HepG2 (cell line): ENCODE measurements around the gene FOXA1. TPM values are rescaled to one million over a fixed set of nuclear protein-coding genes. Genes with fewer than 3 reads are reported as not detected.

Experiments
- ATAC-seq: fragments of 200-7000 bp; cut with Tn5 transposase; 3 replicates; pipeline ENCODE4 v1.9.1; 2020; ENCODE audit warnings: mild to moderate bottlenecking, moderate library complexity
- BruUV-seq: library from RNA; stranded (reverse); fragments of 400-500 nt; replicated peaks from 2 replicates; lab custom pipeline; 2021; lab: Mats Ljungman, UMichigan
- CTCF ChIA-PET: fragments of 300-600 bp; formaldehyde crosslinking; extraction: SDS; loops from one replicate; lab custom pipeline; 2021; ENCODE audit warnings: low total read pairs, inconsistent platforms, low intra/inter-chr PET ratio; lab: Yijun Ruan, JAX
- POLR2A ChIA-PET: fragments of 350-600 bp; sonication (Branson Sonifier 250); formaldehyde crosslinking; loops from one replicate; lab custom pipeline; 2020; ENCODE audit warnings: antibody characterized with exemption, inconsistent platforms; lab: Yijun Ruan, JAX
- DNase-seq: peaks from one replicate; pipeline ENCODE4 v3.0.0-alpha.2; 2015; ENCODE audit warnings: low spot score
- FAIRE-seq: peaks from 3 replicates; lab custom pipeline; 2011; peaks lifted over from hg19 to GRCh38; lab: Jason Lieb, UNC
- H2AFZ ChIP-seq: one replicate; pipeline ENCODE4 v1.6.1; 2011; ENCODE audit warnings: low read length, inconsistent platforms
- H3K27ac ChIP-seq: fragments of 300-600 bp; 3 replicates; pipeline ENCODE4 v1.8.0; 2011; ENCODE audit warnings: mixed run types, mild to moderate bottlenecking, mixed read lengths, low read length, inconsistent platforms; ENCODE audit not compliant: insufficient read depth; ENCODE audit errors: extremely low read length
- H3K27me3 ChIP-seq, 2 experiments: fragments of 200-600 bp in 1 of 2; 2 replicates in 1 of 2; 3 replicates in 1 of 2; pipeline versions ENCODE4 v1.6.0 to v1.8.0; 2011; ENCODE audit warnings: low read length in 2 of 2, mild to moderate bottlenecking in 2 of 2, moderate library complexity in 2 of 2, inconsistent platforms in 1 of 2; ENCODE audit not compliant: insufficient read depth in 2 of 2, control insufficient read depth in 1 of 2
- H3K36me3 ChIP-seq, 2 experiments: fragments of 200-600 bp in 1 of 2; replicated peaks in 1 of 2; 2 replicates in 1 of 2; 3 replicates in 1 of 2; pipeline versions ENCODE4 v1.5.1 to v1.8.0; 2011; ENCODE audit warnings: low read length in 2 of 2, inconsistent platforms in 1 of 2; ENCODE audit not compliant: insufficient read depth in 2 of 2, control insufficient read depth in 1 of 2
- H3K4me1 ChIP-seq: 2 replicates; pipeline ENCODE4 v1.5.1; 2012; ENCODE audit warnings: low read length, inconsistent platforms; ENCODE audit not compliant: insufficient read depth
- H3K4me2 ChIP-seq: 2 replicates; pipeline ENCODE4 v1.6.0; 2011; ENCODE audit warnings: low read depth, low read length, inconsistent platforms
- H3K4me3 ChIP-seq, 3 experiments: fragments of 200-600 bp in 1 of 3; sonication (generic), shearing (Covaris generic) in 1 of 3; replicated peaks in 1 of 3; 2 replicates each; pipeline ENCODE4 v1.5.1; 2011 to 2016; ENCODE audit warnings: low read length in 3 of 3, inconsistent platforms in 2 of 3, low read depth in 2 of 3, mild to moderate bottlenecking in 2 of 3, control low read depth in 1 of 3, mixed read lengths in 1 of 3; ENCODE audit not compliant: insufficient read depth in 1 of 3
- H3K79me2 ChIP-seq: one replicate; pipeline ENCODE4 v1.6.1; 2011; ENCODE audit warnings: low read length, inconsistent platforms; ENCODE audit not compliant: insufficient read depth
- H3K9ac ChIP-seq: 2 replicates; pipeline ENCODE4 v1.6.0; 2011; ENCODE audit warnings: mild to moderate bottlenecking, low read depth, low read length, inconsistent platforms; ENCODE audit not compliant: insufficient read depth
- H3K9me3 ChIP-seq: 2 replicates; pipeline ENCODE4 v1.5.1; 2012; ENCODE audit warnings: mild to moderate bottlenecking, low read length
- H4K20me1 ChIP-seq: 2 replicates; pipeline ENCODE4 v1.6.0; 2011; ENCODE audit warnings: inconsistent platforms, mild to moderate bottlenecking, low read length, moderate library complexity; ENCODE audit not compliant: insufficient read depth
- ATRX ChIP-seq: sonication (generic); formaldehyde crosslinking; IDR thresholded peaks from 2 replicates; pipeline ENCODE4 v1.4.0; 2020; ENCODE audit warnings: missing genetic modification reagents, borderline replicate concordance
- CBFB ChIP-seq: sonication (generic); formaldehyde crosslinking; IDR thresholded peaks from 2 replicates; pipeline ENCODE4 v1.4.0; 2020; ENCODE audit warnings: missing genetic modification reagents
- DNMT3B ChIP-seq: conservative IDR thresholded peaks from 2 replicates; pipeline ENCODE4 v1.6.1; 2016; ENCODE audit warnings: missing biosample characterization, control low read depth
- ZFX ChIP-seq: sonication (generic); formaldehyde crosslinking; IDR thresholded peaks from 2 replicates; pipeline ENCODE4 v1.4.0; 2020; ENCODE audit warnings: mild to moderate bottlenecking, low read depth, missing genetic modification reagents, moderate library complexity
- ZNF234 ChIP-seq: sonication (generic); formaldehyde crosslinking; conservative IDR thresholded peaks from 2 replicates; pipeline ENCODE4 v1.5.1; 2020; ENCODE audit warnings: mild to moderate bottlenecking, missing genetic modification reagents
- ZNF543 ChIP-seq: sonication (generic); formaldehyde crosslinking; IDR thresholded peaks from 2 replicates; pipeline ENCODE4 v1.4.0; 2020; ENCODE audit warnings: mild to moderate bottlenecking, missing genetic modification reagents
- ZNF598 ChIP-seq: sonication (generic); formaldehyde crosslinking; IDR thresholded peaks from 2 replicates; pipeline ENCODE4 v1.5.1; 2020; ENCODE audit warnings: mild to moderate bottlenecking, missing genetic modification reagents, borderline replicate concordance
- in situ Hi-C: cut with HindIII; loops from 2 replicates; pipeline ENCODE4 v1.10.0; 2017; ENCODE audit warnings: low pct_unique_long_range_greater_than_20kb; ENCODE audit not compliant: extremely low pct_ligation_motif_present
- intact Hi-C: fragments of 100-400 bp; cut with micrococcal nuclease; formaldehyde crosslinking; loops from one replicate; pipeline ENCODE4 v1.10.0; 2022; ENCODE audit not compliant: unreplicated experiment
- polyA plus RNA-seq, 8 experiments: library from polyadenylated mRNA; depleted of rRNA in 3 of 8; stranded (reverse) in 7 of 8; unstranded in 1 of 8; fragments of >200 nt; fragmentation: Illumina TruSeq in 4 of 8; extraction: Trizol in 4 of 8; gene quantifications; 2 replicates each; pipeline versions ENCODE4 v1.2.1 to v1.2.3, GENCODE V29; 2011 to 2016; ENCODE audit warnings: low read depth in 4 of 8, missing spikeins in 1 of 8, mixed read lengths in 1 of 8; ENCODE audit not compliant: insufficient read depth in 1 of 8
- total RNA-seq, 5 experiments: library from RNA; depleted of rRNA; stranded (reverse); fragments of >200 nt; fragmentation: Illumina TruSeq; extraction: Trizol; gene quantifications; 2 replicates each; pipeline ENCODE4 v1.2.3, GENCODE V29; 2016; ENCODE audit warnings: low read depth in 1 of 5
- TF ChIP-seq, protein P1 (sequence below): sonication (generic); formaldehyde crosslinking; conservative IDR thresholded peaks from 2 replicates; pipeline ENCODE4 v1.4.0; 2020; ENCODE audit warnings: mild to moderate bottlenecking, missing genetic modification reagents, moderate library complexity
- TF ChIP-seq, protein P2 (sequence below): sonication (generic); formaldehyde crosslinking; IDR thresholded peaks from 2 replicates; pipeline ENCODE4 v1.8.0; 2022; ENCODE audit warnings: missing genetic modification reagents, low read depth, mild to moderate bottlenecking, borderline replicate concordance
- TF ChIP-seq, protein P3 (sequence below): sonication (generic); formaldehyde crosslinking; IDR thresholded peaks from 2 replicates; pipeline ENCODE4 v1.5.0; 2020; ENCODE audit warnings: missing genetic modification reagents, mild to moderate bottlenecking, borderline replicate concordance
- TF ChIP-seq, protein P4 (sequence below): IDR thresholded peaks from 2 replicates; pipeline ENCODE4 v1.6.1; 2016; ENCODE audit warnings: low read depth, missing genetic modification reagents, missing compliant biosample characterization

The FOXA1 gene
- total and polyA plus RNA-seq, 2 of the 13 experiments (the other 11 are each of a cell fraction or from before 2014, with no cell fraction given), result 43.4 to 58.6 TPM

DNA sequence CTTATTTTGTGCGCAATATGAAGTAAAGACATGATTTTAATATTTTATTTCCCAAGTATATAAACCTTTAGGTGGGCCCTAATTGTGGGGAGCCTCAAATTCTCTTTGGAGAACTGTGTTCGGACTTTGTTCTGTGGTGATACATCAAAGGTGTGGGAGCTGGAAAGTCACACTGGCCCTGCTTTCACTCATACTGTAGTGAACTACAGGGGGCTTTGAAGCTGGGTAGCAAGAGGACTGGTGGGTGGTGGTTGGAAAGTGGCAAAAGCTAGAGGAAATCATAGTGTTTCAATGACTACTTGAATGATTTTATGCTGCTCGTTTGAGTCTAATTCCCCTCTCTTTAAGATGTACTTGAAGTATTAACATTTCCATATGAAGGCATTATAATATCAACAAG, 13.6 kb upstream of the FOXA1 start (continued):
- TF ChIP-seq, protein P1, sequence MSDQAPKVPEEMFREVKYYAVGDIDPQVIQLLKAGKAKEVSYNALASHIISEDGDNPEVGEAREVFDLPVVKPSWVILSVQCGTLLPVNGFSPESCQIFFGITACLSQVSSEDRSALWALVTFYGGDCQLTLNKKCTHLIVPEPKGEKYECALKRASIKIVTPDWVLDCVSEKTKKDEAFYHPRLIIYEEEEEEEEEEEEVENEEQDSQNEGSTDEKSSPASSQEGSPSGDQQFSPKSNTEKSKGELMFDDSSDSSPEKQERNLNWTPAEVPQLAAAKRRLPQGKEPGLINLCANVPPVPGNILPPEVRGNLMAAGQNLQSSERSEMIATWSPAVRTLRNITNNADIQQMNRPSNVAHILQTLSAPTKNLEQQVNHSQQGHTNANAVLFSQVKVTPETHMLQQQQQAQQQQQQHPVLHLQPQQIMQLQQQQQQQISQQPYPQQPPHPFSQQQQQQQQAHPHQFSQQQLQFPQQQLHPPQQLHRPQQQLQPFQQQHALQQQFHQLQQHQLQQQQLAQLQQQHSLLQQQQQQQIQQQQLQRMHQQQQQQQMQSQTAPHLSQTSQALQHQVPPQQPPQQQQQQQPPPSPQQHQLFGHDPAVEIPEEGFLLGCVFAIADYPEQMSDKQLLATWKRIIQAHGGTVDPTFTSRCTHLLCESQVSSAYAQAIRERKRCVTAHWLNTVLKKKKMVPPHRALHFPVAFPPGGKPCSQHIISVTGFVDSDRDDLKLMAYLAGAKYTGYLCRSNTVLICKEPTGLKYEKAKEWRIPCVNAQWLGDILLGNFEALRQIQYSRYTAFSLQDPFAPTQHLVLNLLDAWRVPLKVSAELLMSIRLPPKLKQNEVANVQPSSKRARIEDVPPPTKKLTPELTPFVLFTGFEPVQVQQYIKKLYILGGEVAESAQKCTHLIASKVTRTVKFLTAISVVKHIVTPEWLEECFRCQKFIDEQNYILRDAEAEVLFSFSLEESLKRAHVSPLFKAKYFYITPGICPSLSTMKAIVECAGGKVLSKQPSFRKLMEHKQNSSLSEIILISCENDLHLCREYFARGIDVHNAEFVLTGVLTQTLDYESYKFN, result 0 out of 2 replicates have a peak, but pooled peaks have one; percentile 38
- TF ChIP-seq ATRX (CRISPR knock-in tag) (no peak), CBFB (CRISPR knock-in tag) (no peak)
- TF ChIP-seq, all 625 proteins: peak for 14

DNA sequence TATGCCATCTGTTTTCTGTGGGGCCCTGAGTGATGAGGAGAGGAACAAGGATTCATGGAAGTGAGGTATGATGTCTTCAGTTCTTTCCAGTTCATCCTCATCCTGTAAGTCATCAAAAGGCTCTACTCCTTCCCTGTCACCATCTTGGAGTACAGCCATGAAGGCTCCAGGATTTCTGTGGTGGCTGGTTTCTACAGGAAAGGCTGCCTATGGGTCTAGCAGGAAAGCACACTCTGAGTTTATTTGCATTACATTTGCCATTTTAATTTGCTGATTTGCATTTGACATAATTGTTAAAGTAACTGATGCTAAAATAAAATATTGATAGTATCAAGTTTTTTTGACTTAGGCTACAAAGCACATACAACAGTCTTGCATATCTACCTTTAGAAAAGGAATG, 11.6 kb upstream of the FOXA1 start:
- in situ Hi-C loops (no loop called here), intact Hi-C loops (loop anchor here (5.0 kb wide), 1 partner anchor 91 kb away; no protein-coding TSS in a partner anchor)
- Histone ChIP-seq H3K27me3 (no peaks in the 10 kb centered on the region), H3K4me3 (no peak overlapping the region), H4K20me1 (no peaks in the 10 kb centered on the region), H3K4me1 (peaks cover 47% of the 10 kb centered on the region), H2AFZ (no peak overlapping the region), H3K9ac (no peak overlapping the region), H3K79me2 (peaks cover 5% of the 10 kb centered on the region), H3K9me3 (no peaks in the 10 kb centered on the region), H3K4me2 (no peak overlapping the region), H3K27ac (no peak overlapping the region), H3K36me3 (peaks cover 3 to 4% of the 10 kb centered on the region in 2 experiments; a peak in 3 of 5 replicates)
- ChIA-PET CTCF (no interaction called here), POLR2A (interaction anchor here (2.1 kb wide), 1 partner anchor 11 kb away, joined by 8 read pairs; the partner anchor contains the start of genes FOXA1 and TTC6)
- DNase-seq, result no peak
- no peak for ATAC-seq
- no peak for FAIRE-seq
- BruUV-seq, result no TSS peak
- TF ChIP-seq ZNF598 (CRISPR knock-in tag) (no peak), ZNF234 (no peak), DNMT3B (CRISPR knock-in tag) (no peak), ZNF543 (no peak), ZFX (CRISPR knock-in tag) (no peak)
- TF ChIP-seq, protein P2, sequence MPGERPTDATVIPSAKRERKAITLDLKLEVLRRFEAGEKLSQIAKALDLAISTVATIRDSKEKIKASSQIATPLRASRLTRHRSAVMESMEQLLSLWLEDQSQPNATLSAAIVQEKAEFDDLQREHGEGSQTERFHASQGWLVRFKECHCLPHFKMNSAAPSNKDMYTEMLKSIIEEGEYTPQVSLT, result no peak
- TF ChIP-seq, protein P3, sequence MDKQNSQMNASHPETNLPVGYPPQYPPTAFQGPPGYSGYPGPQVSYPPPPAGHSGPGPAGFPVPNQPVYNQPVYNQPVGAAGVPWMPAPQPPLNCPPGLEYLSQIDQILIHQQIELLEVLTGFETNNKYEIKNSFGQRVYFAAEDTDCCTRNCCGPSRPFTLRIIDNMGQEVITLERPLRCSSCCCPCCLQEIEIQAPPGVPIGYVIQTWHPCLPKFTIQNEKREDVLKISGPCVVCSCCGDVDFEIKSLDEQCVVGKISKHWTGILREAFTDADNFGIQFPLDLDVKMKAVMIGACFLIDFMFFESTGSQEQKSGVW (CRISPR knock-in tag), result no peak
- TF ChIP-seq, protein P4, sequence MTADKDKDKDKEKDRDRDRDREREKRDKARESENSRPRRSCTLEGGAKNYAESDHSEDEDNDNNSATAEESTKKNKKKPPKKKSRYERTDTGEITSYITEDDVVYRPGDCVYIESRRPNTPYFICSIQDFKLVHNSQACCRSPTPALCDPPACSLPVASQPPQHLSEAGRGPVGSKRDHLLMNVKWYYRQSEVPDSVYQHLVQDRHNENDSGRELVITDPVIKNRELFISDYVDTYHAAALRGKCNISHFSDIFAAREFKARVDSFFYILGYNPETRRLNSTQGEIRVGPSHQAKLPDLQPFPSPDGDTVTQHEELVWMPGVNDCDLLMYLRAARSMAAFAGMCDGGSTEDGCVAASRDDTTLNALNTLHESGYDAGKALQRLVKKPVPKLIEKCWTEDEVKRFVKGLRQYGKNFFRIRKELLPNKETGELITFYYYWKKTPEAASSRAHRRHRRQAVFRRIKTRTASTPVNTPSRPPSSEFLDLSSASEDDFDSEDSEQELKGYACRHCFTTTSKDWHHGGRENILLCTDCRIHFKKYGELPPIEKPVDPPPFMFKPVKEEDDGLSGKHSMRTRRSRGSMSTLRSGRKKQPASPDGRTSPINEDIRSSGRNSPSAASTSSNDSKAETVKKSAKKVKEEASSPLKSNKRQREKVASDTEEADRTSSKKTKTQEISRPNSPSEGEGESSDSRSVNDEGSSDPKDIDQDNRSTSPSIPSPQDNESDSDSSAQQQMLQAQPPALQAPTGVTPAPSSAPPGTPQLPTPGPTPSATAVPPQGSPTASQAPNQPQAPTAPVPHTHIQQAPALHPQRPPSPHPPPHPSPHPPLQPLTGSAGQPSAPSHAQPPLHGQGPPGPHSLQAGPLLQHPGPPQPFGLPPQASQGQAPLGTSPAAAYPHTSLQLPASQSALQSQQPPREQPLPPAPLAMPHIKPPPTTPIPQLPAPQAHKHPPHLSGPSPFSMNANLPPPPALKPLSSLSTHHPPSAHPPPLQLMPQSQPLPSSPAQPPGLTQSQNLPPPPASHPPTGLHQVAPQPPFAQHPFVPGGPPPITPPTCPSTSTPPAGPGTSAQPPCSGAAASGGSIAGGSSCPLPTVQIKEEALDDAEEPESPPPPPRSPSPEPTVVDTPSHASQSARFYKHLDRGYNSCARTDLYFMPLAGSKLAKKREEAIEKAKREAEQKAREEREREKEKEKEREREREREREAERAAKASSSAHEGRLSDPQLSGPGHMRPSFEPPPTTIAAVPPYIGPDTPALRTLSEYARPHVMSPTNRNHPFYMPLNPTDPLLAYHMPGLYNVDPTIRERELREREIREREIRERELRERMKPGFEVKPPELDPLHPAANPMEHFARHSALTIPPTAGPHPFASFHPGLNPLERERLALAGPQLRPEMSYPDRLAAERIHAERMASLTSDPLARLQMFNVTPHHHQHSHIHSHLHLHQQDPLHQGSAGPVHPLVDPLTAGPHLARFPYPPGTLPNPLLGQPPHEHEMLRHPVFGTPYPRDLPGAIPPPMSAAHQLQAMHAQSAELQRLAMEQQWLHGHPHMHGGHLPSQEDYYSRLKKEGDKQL, result no peak
